Epithelial cell of proximal tubule (primary cell): ENCODE data around the gene NCEH1. TPM values are rescaled to one million over a fixed set of nuclear protein-coding genes. Genes with fewer than 3 reads are reported as not detected.

Experiments used
- DNase-seq: peaks from one replicate; pipeline ENCODE4 v3.0.0-alpha.2; 2011; ENCODE audit warnings: low read depth
- H3K4me3 ChIP-seq: 2 replicates; pipeline ENCODE4 v1.5.1; 2011; ENCODE audit warnings: low read depth, mild to moderate bottlenecking, low read length
- total RNA-seq: library from RNA; depleted of rRNA; stranded (reverse); fragments of >200 nt; gene quantifications from 2 replicates; pipeline ENCODE4 v1.2.3, GENCODE V29; 2015
- TF ChIP-seq, protein P1 (sequence below): conservative IDR thresholded peaks from 2 replicates; pipeline ENCODE4 v1.5.1; 2012; ENCODE audit warnings: low read depth, mild to moderate bottlenecking, low read length

Gene NCEH1
- total RNA-seq, 1 donor from 2014 or later = 72.9 TPM

DNA sequence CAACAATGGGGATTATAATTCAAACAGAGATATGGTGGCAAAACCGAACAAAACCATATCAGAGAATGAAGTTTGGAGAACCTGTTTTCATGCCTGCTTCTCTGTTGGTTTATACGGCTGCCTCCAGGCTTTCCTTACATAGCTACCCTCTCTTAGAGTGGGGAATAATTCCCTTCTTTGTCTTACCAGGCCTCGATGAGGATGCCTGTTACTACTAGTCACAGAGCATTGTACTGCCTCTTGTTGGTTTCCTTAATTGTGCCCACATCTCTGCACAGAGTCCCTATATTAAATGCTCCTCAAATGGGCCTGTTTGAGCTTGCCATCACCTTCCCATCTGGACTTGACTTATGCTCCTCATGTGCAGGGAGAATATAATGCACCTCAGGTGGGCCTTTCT, 92.9 kb downstream of the NCEH1 start:
- no peak for DNase-seq
- TF ChIP-seq, protein P1, sequence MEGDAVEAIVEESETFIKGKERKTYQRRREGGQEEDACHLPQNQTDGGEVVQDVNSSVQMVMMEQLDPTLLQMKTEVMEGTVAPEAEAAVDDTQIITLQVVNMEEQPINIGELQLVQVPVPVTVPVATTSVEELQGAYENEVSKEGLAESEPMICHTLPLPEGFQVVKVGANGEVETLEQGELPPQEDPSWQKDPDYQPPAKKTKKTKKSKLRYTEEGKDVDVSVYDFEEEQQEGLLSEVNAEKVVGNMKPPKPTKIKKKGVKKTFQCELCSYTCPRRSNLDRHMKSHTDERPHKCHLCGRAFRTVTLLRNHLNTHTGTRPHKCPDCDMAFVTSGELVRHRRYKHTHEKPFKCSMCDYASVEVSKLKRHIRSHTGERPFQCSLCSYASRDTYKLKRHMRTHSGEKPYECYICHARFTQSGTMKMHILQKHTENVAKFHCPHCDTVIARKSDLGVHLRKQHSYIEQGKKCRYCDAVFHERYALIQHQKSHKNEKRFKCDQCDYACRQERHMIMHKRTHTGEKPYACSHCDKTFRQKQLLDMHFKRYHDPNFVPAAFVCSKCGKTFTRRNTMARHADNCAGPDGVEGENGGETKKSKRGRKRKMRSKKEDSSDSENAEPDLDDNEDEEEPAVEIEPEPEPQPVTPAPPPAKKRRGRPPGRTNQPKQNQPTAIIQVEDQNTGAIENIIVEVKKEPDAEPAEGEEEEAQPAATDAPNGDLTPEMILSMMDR = no peak

DNA sequence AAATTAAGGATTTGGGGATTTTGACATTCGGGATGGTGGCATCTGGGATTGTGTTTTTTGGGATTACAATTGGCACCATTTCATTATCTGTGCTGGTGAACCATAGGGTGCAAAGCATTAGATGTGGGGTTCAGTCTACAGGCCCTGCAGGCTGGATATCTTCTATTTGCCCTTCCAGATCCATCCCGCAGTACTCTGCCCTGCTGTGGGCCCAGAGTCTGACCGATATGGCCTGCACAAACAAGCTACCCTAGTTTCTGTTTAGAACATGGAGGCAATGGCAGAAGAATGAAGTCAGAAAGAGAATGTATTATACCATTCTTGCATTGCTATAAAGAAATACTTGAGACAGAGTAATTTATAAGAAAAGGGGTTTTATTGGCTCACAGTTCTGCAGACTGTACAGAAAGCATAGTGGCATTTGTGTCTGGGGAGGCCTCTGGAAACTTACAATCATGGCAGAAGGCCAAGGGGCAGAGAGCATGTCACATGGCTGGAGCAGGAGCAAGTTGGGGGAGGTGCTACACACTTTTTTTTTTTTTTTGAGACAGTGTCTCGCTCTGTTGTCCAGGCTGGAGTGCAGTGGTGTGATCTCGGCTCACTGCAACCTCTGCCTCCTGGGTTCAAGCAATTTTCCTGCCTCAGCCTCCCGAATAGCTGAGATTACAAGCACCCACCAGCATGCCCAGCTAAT, 93.7 kb downstream of the NCEH1 start:
- TF ChIP-seq, protein P1 = no peak
- DNase-seq = no peak
- H3K4me3 ChIP-seq = no peak overlapping the region

More for the DNA sequence above, 92.9 kb downstream of the NCEH1 start:
- no peak overlapping the region for H3K4me3 ChIP-seq

DNA sequence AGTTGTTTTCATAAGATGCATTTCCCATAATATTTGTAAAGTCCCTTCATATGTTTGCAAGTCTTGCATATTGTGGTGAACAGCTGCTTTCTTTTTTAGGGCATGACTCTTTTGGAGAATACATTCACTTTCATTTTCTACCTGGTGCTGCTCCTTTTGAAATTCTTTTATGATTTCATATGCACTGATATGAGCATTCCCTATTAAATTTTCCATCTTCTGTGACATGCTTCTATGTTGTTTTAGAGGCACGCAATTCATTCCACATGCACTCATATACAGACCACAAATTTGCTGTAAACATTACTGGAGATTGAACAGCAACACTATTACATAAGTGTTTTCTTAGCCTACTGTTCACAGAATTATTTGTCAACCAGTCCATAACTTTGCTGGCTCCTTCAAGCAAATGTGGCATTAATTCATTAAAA, 94.8 kb downstream of the NCEH1 start:
- H3K4me3 ChIP-seq = no peak overlapping the region
- TF ChIP-seq, protein P1 = no peak
- DNase-seq = no peak

DNA sequence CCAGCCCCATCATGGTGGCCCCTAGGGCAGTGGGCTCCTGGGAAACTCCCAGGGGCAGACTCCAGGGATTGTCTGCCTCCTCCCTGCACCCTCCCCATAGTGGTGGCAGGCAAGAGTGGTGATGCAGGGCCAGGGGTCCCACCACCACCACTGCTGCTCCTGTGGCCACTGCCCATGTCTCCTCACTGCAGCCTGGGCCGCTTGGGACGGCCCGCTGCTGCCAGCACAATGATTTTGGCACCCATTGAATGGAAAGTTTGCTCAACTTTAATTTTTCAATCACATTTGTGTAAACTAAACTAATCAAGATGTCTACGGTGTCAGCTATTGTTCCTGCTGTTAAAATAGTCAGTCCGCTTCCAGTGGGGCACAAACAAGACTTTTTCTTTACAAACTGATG, 95.6 kb downstream of the NCEH1 start:
- TF ChIP-seq, protein P1 = no peak
- no peak overlapping the region for H3K4me3 ChIP-seq
- no peak for DNase-seq

DNA sequence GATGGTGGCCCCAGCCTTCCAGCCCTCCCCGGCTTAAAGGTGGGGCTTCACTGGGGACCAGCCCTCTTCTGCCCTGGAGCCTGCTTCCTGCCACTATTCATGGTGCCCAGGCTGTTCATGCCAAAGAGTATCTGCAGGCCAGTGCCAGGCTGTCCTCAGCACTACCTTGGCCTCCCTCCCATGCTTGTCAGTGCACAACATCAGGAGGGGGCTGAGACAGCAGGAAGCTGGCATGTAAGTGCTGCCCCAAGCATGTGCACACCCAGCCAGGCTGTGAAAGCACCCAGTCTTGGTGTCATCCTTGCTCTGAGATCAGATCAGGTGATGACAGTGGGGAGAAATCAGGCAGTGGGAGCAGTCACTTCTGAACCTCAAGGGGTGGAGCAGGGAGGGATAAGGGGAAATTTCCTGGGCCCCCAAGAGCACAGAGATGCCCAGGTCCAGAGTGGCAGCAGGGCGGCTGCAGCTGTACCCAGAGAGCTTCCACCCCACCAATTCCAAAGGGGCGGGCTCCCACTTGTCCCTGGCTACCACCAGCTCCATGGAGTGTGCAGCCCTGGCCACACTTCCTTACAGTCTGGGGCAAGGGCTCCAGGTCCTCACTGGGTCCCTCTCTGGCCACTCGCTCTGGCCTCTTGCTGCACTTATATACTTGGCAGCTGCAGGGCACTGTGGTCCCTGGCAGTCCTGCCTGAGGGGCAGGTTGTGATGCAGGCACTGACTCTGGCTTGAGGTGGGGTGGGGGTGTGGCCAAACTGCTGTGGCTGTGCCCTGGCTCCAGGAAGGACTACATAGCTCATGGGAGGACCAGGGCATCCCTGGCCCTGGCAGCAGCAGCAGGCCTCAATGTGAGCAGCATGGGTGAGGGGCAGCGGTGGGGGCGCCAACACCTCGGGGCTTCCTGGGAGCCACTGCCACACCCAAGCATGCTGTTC, 96.3 kb downstream of the NCEH1 start:
- TF ChIP-seq, protein P1 = no peak
- DNase-seq = no peak
- no peak overlapping the region for H3K4me3 ChIP-seq

DNA sequence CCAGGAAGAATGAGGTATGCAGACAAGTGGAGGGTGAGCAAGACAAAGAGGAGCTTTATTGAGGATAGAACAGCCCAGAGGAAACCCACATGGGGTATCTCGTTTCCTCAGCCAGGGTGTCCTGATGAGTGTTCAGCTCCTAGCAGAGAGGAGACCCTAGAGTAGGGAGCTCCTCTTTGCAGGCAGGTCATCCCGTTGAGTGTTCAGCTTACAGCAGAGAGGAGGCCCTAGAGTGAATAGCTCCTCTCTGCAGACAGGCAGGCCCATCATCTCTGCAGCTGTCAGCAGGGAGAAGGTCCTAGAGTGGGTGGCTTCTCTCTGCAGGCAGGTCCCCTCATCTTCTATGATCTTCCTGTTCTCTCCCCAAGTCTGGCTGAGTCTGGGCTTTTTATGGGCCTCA, 97.0 kb downstream of the NCEH1 start:
- TF ChIP-seq, protein P1 = no peak
- no peak for DNase-seq
- H3K4me3 ChIP-seq = no peak overlapping the region
